Epithelial cell of esophagus (primary cell): ENCODE results near the gene MSH3.

Experiments
- DNase-seq: peaks from one replicate; pipeline ENCODE4 v3.0.0; 2010; ENCODE audit warnings: low read depth
- H3K4me3 ChIP-seq: 2 replicates; pipeline ENCODE4 v1.5.1; 2011; ENCODE audit warnings: mild to moderate bottlenecking, low read length, control low read depth
- TF ChIP-seq, protein P1 (sequence below): IDR thresholded peaks from 2 replicates; pipeline ENCODE4 v1.5.1; 2011; ENCODE audit warnings: low read depth, mild to moderate bottlenecking, low read length, control low read depth, inconsistent platforms; ENCODE audit not compliant: insufficient read depth; ENCODE audit errors: missing control alignments

Gene MSH3

DNA sequence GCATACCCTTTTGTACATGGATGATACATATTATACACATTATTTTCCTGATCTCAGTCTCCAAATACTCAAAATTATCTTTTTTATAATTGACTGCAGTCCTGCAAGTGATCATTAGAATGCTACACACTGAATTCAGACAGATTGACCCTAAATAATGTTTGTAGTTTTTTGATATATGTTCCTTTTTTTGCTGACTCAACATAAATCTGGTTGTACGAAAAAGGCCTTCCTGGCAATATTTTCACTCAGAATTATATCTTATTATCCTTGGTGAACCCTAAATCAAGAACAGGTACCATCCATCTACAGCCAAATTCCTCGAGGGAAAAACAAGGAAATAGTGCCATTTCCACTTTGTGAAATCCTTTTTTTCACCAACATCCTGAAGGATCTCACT, 200.1 kb downstream of the MSH3 start:
- H3K4me3 ChIP-seq, result no peak overlapping the region
- no peak for DNase-seq
- TF ChIP-seq, protein P1, sequence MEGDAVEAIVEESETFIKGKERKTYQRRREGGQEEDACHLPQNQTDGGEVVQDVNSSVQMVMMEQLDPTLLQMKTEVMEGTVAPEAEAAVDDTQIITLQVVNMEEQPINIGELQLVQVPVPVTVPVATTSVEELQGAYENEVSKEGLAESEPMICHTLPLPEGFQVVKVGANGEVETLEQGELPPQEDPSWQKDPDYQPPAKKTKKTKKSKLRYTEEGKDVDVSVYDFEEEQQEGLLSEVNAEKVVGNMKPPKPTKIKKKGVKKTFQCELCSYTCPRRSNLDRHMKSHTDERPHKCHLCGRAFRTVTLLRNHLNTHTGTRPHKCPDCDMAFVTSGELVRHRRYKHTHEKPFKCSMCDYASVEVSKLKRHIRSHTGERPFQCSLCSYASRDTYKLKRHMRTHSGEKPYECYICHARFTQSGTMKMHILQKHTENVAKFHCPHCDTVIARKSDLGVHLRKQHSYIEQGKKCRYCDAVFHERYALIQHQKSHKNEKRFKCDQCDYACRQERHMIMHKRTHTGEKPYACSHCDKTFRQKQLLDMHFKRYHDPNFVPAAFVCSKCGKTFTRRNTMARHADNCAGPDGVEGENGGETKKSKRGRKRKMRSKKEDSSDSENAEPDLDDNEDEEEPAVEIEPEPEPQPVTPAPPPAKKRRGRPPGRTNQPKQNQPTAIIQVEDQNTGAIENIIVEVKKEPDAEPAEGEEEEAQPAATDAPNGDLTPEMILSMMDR, result no peak

DNA sequence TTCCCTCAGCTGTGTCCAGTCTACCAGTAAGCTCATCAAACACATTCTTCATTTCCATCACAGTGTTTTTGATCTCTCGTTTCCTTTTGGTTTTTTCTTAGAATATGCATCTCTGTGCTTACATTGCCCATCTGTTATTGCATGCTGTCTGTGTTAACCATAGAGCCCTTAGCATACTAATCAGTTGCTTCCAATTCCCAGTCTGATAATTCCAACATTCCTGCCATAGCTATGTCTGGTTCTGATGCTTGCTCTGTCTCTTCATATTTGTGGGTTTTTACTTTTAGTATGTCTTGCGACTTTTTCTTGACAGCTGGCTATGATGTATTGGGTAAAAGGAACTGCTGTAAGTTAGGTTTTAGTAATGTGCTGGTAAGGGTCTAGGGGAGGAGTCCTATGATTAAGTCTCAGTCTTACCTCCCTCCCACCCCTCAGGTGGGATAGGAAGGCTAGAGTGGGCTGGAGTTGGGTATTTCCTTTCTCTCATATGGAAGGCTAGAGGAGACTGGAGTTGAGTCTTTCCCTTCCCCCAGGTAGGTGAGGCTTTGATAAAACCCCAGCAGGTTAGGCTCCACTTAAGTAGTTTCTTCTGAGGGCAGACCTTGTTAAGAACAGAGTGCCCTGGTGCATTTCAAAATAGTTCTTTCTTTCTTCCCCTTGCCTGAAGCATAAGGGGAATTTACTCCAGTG, 206.6 kb downstream of the MSH3 start:
- no peak for DNase-seq

DNA sequence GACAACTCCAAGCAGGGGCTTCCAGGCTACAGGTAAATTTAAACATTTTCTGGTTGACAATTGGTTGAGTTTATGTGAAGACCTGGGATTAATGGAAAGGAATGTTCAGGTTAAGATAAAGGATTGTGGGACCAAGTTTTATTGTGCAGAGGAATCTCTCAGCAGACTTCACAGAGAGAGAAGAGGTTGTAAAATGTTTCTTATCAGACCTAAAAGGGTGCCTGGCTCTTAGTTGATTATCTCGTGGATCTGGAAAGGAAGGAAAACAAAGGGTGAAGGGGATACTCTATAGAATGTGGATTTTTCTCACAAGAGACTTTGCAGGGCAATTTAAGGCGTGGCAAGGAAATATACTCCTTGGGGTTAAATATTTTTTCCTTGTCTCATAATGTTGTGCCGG, 209.3 kb downstream of the MSH3 start:
- TF ChIP-seq, protein P1, result no peak
- no peak overlapping the region for H3K4me3 ChIP-seq
- DNase-seq, result no peak

More for the DNA sequence above, 206.6 kb downstream of the MSH3 start:
- TF ChIP-seq, protein P1, result no peak
- no peak overlapping the region for H3K4me3 ChIP-seq

DNA sequence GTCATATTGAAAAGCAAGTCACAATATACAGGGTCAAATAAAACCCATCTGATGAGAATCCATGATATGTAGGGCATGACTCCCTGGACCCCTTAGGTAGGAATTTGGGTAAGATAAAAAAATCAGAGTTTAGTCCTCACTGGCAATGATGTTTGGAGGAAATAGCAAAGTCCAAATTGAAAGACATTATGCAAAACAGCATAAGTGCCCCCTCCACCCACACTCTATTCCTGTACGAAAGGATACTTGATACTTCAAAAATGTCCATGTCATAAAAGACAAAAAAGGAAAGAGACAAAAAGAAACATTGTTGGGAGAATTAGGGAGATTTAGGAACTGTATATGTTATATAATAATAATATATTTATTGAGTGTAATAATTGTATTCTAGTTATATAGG, 209.7 kb downstream of the MSH3 start:
- TF ChIP-seq, protein P1, result no peak
- H3K4me3 ChIP-seq, result no peak overlapping the region
- DNase-seq, result no peak

DNA sequence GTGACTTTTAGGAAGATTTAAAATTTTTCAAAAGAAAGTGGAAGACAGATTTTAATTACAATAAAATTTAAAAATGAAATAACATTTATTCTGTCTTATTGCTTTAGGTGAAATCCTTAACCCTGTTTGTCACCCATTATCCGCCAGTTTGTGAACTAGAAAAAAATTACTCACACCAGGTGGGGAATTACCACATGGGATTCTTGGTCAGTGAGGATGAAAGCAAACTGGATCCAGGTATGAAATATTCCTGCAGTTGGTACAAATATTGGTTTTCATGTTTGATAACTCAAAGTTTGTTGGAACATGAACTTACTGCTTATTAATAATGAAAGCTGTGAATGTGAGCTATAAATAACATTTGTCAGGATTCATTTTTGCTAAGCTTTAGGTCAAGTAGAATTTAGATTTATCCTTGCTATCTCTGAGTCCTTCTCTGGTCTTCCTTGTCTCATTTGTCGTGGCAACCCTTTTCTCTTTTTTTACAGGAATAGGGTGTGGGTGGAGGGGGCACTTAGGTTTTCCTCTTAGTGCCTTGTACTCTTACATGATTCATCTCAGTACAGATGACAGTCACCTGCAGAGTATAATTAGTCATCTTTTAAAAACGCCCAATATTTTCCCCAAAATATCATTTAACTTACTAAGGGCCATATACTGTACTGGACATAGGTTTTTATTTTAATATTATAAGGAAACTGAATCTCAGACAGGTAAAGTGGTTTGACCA, 210.4 kb downstream of the MSH3 start:
- H3K4me3 ChIP-seq, result no peak overlapping the region
- TF ChIP-seq, protein P1, result no peak
- no peak for DNase-seq

DNA sequence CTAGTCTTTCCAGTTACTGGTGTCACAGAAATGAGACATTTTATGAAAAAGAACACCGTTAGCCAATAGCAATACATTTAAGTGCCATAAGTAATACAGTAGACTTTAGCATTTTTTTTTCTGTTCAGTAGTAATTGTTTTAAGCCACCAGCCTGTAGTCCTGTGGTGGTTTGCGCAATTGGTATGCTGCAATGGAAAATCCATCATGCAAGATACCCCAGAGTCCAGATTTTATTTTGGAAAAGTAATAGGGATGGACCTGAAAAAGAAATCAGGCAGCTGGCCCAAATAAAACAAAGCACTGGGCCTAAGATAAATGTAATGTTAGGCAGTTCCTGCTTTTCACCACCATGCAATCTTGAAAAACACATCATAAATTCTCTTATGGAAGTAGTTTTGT, 211.1 kb downstream of the MSH3 start:
- DNase-seq, result no peak
- no peak overlapping the region for H3K4me3 ChIP-seq
- TF ChIP-seq, protein P1, result no peak

DNA sequence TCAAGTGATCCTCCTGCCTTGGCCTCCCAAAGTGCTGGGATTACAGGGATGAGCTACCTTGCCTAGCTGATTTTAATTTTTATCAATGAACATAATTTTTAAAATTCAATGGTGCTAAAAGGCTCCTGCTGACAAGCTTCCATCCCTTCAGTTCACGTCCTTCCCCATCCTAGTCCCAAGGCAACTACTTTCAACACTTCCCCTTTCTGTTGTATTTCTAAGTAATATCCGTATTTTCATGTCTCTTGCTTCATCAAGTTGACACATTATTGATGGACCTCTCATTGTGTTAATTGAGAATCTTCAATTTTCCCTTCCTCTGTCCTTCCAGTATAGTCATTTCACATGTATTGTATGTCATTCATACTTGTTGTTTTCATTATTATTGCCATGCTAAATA, 211.9 kb downstream of the MSH3 start:
- no peak for DNase-seq
- H3K4me3 ChIP-seq, result no peak overlapping the region
- TF ChIP-seq, protein P1, result no peak
